ENCODE measurements around the gene RPL22. TPM values are rescaled to one million over a fixed set of nuclear protein-coding genes. Genes with fewer than 3 reads are reported as not detected.

RPL22 gene
- polyA plus RNA-seq, 3 donors, result 62.6 to 97.2 (median 65.6) TPM

GRCh38 chr1:6158181-6158580, 41.2 kb downstream of the RPL22 start:
- no peak overlapping the region for H3K27ac ChIP-seq (ENCODE audit: low read depth in 1 of 2, low read length in 2 of 2)
- no peaks in the 10 kb centered on the region for H3K9me3 ChIP-seq (replicated peaks in 1 of 2; ENCODE audit: control insufficient read depth in 1 of 2, insufficient read depth in 1 of 2, low read length in 2 of 2)
- peaks cover 2% of the 10 kb centered on the region for H3K4me1 Mint-ChIP-seq
- WGBS (ENCODE audit: insufficient coverage), result 86% methylated on average over 7 of the region's 8 CpGs
- DNase-seq, result no peak
- no peaks in the 10 kb centered on the region for H3K36me3 Mint-ChIP-seq
- H3K79me2 ChIP-seq (ENCODE audit: insufficient read depth, low read length), result no peaks in the 10 kb centered on the region
- no peaks in the 10 kb centered on the region for H3K27me3 ChIP-seq (ENCODE audit: control insufficient read depth in 2 of 2, insufficient read depth in 2 of 2, low read length in 2 of 2)
- no peak overlapping the region for H3K4me3 Mint-ChIP-seq
- H3K27me3 Mint-ChIP-seq (ENCODE audit: low read depth in 3 of 3), result peaks cover 17 to 23% (median 22%) of the 10 kb centered on the region in 3 donors
- no peak overlapping the region for H3K27ac Mint-ChIP-seq
- no peaks in the 10 kb centered on the region for H4K20me1 ChIP-seq (ENCODE audit: insufficient read depth, low read length)
- no peaks in the 10 kb centered on the region for H3K9me3 Mint-ChIP-seq
- no peak overlapping the region for H3K4me2 ChIP-seq (replicated peaks; ENCODE audit: extremely low read depth, low read length, poor library complexity, severe bottlenecking)
- H3K4me3 ChIP-seq (replicated peaks in 1 of 3; ENCODE audit: low read depth in 2 of 3, low read length in 3 of 3), result no peak overlapping the region
- intact Hi-C loops (cut with micrococcal nuclease), result no loop called here
- no peaks in the 10 kb centered on the region for H3K36me3 ChIP-seq (replicated peaks in 1 of 2; ENCODE audit: control insufficient read depth in 1 of 2, insufficient read depth in 2 of 2, low read length in 2 of 2)
- peaks cover 0 to 5% of the 10 kb centered on the region in 2 donors for H3K4me1 ChIP-seq (ENCODE audit: control insufficient read depth in 1 of 2, insufficient read depth in 2 of 2, low read length in 2 of 2)
- H3K9ac ChIP-seq (ENCODE audit: insufficient read depth, low read length, poor library complexity, severe bottlenecking), result no peak overlapping the region
- TF ChIP-seq, protein P1, sequence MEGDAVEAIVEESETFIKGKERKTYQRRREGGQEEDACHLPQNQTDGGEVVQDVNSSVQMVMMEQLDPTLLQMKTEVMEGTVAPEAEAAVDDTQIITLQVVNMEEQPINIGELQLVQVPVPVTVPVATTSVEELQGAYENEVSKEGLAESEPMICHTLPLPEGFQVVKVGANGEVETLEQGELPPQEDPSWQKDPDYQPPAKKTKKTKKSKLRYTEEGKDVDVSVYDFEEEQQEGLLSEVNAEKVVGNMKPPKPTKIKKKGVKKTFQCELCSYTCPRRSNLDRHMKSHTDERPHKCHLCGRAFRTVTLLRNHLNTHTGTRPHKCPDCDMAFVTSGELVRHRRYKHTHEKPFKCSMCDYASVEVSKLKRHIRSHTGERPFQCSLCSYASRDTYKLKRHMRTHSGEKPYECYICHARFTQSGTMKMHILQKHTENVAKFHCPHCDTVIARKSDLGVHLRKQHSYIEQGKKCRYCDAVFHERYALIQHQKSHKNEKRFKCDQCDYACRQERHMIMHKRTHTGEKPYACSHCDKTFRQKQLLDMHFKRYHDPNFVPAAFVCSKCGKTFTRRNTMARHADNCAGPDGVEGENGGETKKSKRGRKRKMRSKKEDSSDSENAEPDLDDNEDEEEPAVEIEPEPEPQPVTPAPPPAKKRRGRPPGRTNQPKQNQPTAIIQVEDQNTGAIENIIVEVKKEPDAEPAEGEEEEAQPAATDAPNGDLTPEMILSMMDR (IDR thresholded peaks at IDR 0.05), result no peak
- H2AFZ ChIP-seq (ENCODE audit: insufficient read depth, low read depth, low read length, poor library complexity, severe bottlenecking), result no peak overlapping the region

DNA sequence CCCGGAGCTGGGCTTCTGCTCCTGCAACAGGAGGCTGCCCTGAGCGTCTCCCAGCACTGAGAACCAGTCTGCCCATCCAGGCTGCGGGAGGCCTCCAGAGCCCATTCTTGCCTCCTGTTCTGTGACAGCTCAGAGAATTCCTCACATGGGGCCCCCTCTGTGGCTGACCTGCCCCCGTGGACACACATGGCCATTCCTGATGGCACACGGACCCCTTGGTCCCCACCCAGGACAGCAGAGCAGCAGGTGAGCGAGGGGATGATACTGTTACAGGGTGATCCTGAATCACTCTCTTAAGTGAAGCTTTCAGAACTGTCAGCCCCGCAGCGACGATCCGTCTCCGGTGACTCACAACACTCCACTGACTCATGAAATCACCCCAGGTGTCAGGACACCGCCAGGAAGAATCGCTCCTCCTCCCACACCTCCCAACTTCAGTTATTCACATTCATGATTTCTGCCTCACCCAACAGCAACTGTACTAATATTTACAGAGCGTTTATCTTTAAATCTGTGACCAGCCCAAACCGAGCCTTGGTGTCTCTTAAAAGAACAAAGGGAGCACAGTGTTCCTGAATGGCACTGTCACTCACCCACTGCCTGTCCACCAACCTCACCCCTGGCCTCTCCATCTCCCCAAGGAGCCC, 41.7 kb downstream of the RPL22 start:
- no peak overlapping the region for H3K4me2 ChIP-seq (replicated peaks; ENCODE audit: extremely low read depth, low read length, poor library complexity, severe bottlenecking)

More for the DNA sequence above, 41.7 kb downstream of the RPL22 start:
- Mint-ChIP-seq H3K27me3 (ENCODE audit: low read depth in 3 of 3) (peaks cover 17 to 21% (median 21%) of the 10 kb centered on the region in 3 donors), H3K4me1 (peaks cover 2% of the 10 kb centered on the region), H3K27ac (no peak overlapping the region), H3K9me3 (no peaks in the 10 kb centered on the region), H3K4me3 (no peak overlapping the region), H3K36me3 (no peaks in the 10 kb centered on the region)
- Histone ChIP-seq H3K36me3 (replicated peaks in 1 of 2; ENCODE audit: control insufficient read depth in 1 of 2, insufficient read depth in 2 of 2, low read length in 2 of 2) (no peaks in the 10 kb centered on the region), H3K4me1 (ENCODE audit: control insufficient read depth in 1 of 2, insufficient read depth in 2 of 2, low read length in 2 of 2) (peaks cover 0 to 5% of the 10 kb centered on the region in 2 donors), H2AFZ (ENCODE audit: insufficient read depth, low read depth, low read length, poor library complexity, severe bottlenecking) (no peak overlapping the region), H3K9me3 (replicated peaks in 1 of 2; ENCODE audit: control insufficient read depth in 1 of 2, insufficient read depth in 1 of 2, low read length in 2 of 2) (no peaks in the 10 kb centered on the region), H3K9ac (ENCODE audit: insufficient read depth, low read length, poor library complexity, severe bottlenecking) (no peak overlapping the region), H3K79me2 (ENCODE audit: insufficient read depth, low read length) (no peaks in the 10 kb centered on the region), H3K27me3 (ENCODE audit: control insufficient read depth in 2 of 2, insufficient read depth in 2 of 2, low read length in 2 of 2) (no peaks in the 10 kb centered on the region), H3K4me3 (replicated peaks in 1 of 3; ENCODE audit: low read depth in 2 of 3, low read length in 3 of 3) (no peak overlapping the region), H3K27ac (ENCODE audit: low read depth in 1 of 2, low read length in 2 of 2) (no peak overlapping the region), H4K20me1 (ENCODE audit: insufficient read depth, low read length) (no peaks in the 10 kb centered on the region)
- intact Hi-C loops (cut with micrococcal nuclease), result no loop called here
- no peak for DNase-seq
- 85% methylated on average over 15 of the region's 15 CpGs for WGBS (ENCODE audit: insufficient coverage)
- TF ChIP-seq, protein P1 (IDR thresholded peaks at IDR 0.05), result no peak
